PFSK-1 (cell line): ENCODE measurements around the gene C3orf18.

Experiments used
- POLR2AphosphoS5 ChIP-seq: IDR thresholded peaks from 2 replicates; pipeline ENCODE4 v1.6.1; 2012; ENCODE audit warnings: low read depth, mild to moderate bottlenecking, control low read depth, low read length, moderate library complexity
- SIN3A ChIP-seq: IDR thresholded peaks from 2 replicates; pipeline ENCODE4 v1.6.1; 2012; ENCODE audit warnings: mild to moderate bottlenecking, low read length, moderate library complexity, borderline replicate concordance; ENCODE audit not compliant: insufficient read depth
- TF ChIP-seq, protein P1 (sequence below), 2 experiments: IDR thresholded peaks; 2 replicates each; pipeline versions ENCODE4 v1.6.1 to v1.8.0; 2011 to 2012; ENCODE audit warnings: low read depth in 2 of 2, low read length in 2 of 2, control low read depth in 1 of 2, inconsistent platforms in 1 of 2, mild to moderate bottlenecking in 1 of 2, moderate library complexity in 1 of 2; ENCODE audit not compliant: insufficient read depth in 1 of 2

DNA sequence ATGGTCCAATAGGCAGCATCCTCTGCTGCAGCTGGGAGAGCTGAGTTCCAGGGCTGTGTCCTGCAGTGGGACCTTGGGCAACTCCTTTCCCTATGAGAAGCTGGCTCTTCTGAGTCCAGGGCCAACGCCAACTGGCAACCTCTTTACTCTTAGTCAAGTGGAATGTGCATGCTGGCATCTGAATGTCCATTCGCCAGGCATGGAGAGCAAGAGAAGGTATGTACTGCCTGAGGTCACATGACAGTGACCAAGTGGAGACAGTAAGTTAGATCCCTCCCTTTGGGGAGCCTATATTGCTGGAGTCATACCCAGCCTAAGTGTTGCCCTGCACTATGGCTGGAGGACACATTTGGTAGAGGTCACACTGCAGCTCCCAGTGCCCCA lies 13.9 kb upstream of the C3orf18 start:
- TF ChIP-seq, protein P1, sequence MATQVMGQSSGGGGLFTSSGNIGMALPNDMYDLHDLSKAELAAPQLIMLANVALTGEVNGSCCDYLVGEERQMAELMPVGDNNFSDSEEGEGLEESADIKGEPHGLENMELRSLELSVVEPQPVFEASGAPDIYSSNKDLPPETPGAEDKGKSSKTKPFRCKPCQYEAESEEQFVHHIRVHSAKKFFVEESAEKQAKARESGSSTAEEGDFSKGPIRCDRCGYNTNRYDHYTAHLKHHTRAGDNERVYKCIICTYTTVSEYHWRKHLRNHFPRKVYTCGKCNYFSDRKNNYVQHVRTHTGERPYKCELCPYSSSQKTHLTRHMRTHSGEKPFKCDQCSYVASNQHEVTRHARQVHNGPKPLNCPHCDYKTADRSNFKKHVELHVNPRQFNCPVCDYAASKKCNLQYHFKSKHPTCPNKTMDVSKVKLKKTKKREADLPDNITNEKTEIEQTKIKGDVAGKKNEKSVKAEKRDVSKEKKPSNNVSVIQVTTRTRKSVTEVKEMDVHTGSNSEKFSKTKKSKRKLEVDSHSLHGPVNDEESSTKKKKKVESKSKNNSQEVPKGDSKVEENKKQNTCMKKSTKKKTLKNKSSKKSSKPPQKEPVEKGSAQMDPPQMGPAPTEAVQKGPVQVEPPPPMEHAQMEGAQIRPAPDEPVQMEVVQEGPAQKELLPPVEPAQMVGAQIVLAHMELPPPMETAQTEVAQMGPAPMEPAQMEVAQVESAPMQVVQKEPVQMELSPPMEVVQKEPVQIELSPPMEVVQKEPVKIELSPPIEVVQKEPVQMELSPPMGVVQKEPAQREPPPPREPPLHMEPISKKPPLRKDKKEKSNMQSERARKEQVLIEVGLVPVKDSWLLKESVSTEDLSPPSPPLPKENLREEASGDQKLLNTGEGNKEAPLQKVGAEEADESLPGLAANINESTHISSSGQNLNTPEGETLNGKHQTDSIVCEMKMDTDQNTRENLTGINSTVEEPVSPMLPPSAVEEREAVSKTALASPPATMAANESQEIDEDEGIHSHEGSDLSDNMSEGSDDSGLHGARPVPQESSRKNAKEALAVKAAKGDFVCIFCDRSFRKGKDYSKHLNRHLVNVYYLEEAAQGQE (IDR thresholded peaks at IDR 0.05; ENCODE audit: insufficient read depth in 1 of 2, low read depth in 2 of 2, low read length in 2 of 2), result no peak
- TF ChIP-seq POLR2AphosphoS5 (no peak), SIN3A (no peak)
